Femur (tissue), 1 donor: ENCODE measurements around the gene AFF2.
"Not testable (repeated sequence)": the region's sequence is repeated elsewhere in the genome, so short reads cannot be mapped to it uniquely, and the experiment has no call there.

Experiments used
- DNase-seq: peaks from one replicate; pipeline ENCODE4 v3.0.0-alpha.2; 2017

The AFF2 gene

GRCh38 chrX:148649145-148649795 is 148.9 kb downstream of the AFF2 start:
- DNase-seq = no peak

DNA sequence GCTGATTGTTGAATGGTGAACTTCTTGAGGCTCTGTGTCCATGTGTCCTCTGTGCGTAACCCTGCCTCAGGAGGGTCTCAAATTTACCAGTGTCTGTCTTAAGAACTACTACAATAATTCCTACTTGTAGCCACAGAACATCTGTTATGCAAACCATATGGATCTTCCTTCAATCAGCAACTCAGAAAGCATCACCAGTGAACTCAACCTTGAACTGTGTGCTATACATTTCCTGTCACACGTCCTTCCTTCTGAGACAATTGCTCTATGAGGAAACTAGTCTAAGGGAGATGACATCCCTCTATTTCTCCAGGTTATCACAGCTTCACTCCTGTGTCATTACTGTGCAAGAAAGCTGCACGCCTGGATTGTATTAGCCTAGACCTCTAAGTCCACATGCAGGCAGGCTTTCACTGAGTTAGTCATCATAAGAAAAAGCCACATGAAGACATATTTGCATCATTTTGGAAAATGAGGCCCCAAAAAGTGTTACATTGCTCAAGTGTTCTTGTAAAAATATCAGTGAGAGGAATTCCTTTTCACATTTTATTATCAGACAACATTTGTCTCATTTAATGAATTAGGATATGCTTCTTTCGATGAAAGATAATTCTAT is 157.8 kb downstream of the AFF2 start:
- DNase-seq = no peak

DNA sequence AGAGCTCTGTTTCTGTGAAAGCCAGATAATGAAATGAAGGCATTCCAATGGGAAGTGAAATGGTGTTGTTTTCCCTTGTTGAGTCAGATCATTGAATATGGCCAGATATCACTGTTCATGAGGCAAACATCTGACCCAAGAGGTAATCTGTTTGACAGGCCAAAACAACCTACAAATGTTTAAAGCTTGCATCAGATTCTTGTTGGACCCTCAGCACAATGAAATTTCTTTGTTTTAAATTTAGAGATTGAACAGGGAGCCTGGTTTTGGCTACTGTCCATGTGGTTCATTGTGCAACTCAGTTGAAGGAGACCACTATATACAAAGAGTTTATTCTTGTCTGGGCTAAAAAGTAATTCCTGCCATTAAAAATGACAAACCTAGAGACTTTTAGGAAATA is 159.1 kb downstream of the AFF2 start:
- DNase-seq = no peak

DNA sequence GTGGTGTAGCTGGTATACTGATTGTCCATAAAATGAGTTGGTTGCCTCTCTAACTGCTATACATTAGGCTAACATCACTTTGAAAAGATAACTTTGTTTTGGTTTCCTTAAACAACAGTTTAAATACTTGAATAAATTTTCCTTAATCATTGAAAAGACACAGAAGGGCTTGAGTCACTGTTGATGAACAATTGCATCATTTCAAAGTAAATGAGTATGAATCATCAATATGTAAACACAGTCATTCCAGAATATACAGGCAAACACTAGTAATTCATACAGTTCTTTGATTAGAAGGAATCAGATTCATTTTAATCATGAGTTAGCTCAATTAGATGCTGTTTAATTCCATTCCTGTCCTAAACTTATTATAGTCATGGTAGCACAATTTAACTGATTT is 160.6 kb downstream of the AFF2 start:
- DNase-seq = no peak

DNA sequence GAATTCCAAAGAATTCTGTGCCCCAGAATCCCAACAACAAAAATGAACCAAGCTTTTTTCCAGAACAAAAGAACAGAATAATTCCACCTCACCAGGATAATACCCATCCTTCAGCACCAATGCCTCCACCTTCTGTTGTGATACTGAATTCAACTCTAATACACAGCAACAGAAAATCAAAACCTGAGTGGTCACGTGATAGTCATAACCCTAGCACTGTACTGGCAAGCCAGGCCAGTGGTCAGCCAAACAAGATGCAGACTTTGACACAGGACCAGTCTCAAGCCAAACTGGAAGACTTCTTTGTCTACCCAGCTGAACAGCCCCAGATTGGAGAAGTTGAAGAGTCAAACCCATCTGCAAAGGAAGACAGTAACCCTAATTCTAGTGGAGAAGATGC is 161.6 kb downstream of the AFF2 start:
- DNase-seq = no peak

DNA sequence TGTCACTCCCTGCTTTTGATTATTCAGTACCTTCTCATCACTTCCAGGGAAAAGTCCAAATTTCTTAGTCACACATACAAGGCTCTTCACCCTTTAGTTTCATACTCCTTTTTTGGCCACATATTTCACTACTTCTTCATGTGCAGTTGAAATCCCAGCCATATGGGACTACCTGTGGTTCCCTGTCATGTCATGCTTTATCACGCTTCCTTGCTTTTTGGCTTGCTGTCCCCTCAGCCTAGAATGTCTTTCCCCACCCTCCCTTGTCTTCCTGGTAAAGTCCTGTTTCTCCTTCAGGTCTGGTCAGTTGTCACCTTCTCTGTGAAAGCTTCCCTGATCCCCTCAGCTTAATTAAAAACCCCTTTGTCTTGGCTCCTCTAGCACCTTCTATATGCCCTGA is 163.8 kb downstream of the AFF2 start:
- DNase-seq = no peak

DNA sequence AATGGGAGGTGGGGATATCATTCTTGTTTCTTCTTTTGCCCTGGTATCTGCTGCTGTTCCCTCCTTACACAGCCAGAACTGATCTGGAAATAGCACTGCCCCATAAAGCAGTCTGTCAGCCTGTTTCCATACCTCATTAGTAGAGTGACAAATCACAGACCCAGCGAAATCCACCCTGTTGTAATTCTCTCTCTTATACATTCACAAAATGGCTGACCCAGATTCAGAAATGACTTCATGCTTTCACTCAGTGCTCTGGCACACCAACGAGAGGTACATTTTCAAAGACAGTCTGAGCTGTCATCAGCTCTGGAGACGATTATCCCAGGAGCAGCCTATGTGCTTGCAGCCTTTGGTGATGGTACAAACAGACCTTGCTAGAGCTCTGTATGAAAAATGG is 164.6 kb downstream of the AFF2 start:
- no peak for DNase-seq

GRCh38 chrX:148669175-148669574 is 168.8 kb downstream of the AFF2 start:
- DNase-seq = not testable (repeated sequence)

DNA sequence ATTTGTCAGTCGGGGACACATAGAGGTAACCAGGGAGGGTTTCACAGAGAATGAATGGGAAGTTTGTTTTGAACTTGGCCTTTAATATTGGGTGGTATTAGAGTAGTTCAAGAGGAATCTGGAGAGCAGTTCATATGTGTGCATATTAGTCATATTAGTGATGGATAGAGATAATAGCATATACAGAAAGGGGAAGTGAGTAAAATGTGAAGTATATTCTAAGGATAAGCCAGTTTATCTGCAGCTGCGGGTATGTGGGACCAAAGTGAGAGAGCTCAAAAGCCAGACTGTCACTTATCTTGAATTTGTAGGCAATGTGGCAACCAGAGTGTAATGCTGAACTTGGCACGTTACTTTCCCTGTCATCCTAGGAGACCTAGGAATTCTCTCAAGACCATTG is 169.9 kb downstream of the AFF2 start:
- no peak for DNase-seq

- no peak for DNase-seq
These were observed 172.1 kb downstream of the AFF2 start for GRCh38 chrX:148672517-148672916.

DNA sequence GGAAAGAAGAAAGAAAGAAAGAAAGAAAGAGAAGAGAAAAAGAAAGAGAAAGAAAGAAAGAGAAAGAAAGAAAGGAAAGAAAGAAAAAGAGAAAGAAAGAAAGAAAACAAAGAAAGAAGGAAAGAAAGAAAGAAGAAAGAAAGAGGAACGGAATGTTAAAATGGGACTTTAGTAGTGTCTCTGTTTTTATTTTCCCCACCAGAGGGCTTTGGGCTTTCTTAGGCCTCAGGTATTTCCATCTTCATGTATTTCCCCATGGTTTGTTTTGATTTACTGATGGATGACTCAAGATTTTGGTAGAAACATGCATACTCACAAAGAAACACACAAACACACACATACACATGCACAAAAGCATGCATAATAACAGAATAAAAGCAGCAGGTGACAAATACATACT is 181.2 kb downstream of the AFF2 start:
- DNase-seq = no peak

- DNase-seq = no peak
These were observed 181.8 kb downstream of the AFF2 start for GRCh38 chrX:148682206-148682605.

GRCh38 chrX:148691456-148691855 is 191.0 kb downstream of the AFF2 start:
- DNase-seq = no peak

DNA sequence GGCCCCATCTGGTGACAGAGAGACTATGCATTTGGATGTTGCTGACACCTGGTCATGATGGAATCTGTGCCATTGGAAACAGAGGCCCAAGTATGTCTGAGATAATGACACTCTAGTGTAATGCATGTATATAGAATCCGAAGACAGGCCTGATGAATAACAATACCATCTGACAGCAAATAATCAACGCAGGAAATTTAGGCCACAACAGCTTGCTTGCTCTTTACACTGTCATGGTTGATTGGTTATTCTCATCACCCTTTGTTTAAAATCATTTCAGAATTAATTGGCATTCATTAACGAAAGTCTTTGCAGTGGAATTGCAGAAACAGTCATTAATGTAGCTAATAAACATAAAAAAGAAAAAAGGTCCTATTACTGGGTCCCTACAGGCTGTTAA is 194.8 kb downstream of the AFF2 start:
- no peak for DNase-seq

DNA sequence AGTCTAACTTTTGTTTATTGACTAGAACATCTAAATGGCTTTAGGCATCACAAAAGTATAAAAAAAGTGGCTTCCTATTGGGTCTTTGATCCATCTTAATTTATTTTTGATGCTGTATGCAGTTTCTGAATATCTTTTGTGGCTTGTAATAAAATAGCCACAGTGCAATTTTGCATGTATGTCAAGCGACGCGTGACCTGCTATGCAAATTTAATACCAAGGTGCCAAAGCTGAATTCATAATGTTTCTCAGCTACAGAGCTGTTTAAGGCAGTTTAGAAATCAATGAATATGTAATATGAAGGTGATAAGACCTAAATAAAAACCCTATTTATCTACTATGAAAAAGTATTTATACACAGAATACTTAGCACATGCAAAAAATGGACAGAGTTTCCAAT is 197.8 kb downstream of the AFF2 start:
- DNase-seq = no peak

- no peak for DNase-seq
These were observed 199.6 kb downstream of the AFF2 start for GRCh38 chrX:148700021-148700420.

DNA sequence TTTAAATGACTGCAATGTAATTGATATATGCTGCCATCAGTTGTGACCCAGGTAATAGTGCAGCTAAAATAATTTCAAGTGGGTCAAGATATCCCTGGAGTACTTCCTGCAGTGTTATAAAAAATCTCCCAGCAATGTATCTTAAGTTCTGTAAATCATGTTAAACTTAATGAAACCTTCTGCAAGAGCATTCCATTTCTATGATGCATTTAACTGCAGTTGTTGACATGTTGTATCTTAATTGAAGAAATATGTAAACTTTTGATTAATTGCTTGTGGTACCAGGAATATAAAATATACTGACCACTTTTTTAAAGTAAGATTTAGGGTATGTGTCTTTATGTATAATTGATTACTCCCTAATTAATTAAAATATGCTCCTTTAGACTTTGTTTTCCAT is 213.6 kb downstream of the AFF2 start:
- no peak for DNase-seq

GRCh38 chrX:148715361-148715760 is 214.9 kb downstream of the AFF2 start:
- DNase-seq = no peak

DNA sequence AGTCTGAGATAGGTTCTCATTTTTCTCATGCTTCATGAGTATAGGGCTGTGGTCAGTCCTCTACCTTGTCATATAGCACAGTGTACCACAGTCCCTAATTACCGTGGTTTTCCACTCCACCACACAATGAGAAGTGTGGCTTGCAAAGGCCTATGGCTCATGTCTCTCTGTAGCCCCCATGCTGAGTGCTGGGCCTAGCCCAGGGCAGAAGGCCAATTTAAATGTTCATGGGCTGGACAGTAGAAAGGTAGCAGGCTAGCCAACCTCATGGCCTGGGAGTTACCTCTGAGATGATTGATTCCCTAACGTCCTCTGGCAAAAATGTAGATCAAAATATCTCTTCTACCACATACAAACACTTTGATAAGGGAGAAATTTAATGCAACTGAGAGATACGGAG is 222.5 kb downstream of the AFF2 start:
- no peak for DNase-seq

- no peak for DNase-seq
These were observed 223.1 kb downstream of the AFF2 start for GRCh38 chrX:148723551-148723950.

DNA sequence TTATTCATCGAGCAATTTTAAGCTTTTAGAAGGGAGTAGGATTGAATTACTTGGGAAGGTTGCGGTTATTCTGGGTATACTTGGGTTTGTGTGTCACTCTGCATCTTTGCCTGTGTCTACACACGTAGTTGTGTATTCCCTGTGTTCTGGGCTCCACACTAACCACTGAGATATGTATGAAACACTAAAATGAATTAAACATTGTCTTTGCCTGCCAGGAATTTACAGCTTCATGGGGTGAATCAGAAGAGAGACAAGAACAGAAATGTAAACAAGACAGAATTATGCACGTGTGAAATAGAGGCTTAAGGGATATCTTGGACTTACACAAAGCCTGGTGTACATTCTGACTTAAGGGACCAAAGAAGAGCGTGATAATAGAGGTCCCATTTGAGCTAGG is 228.5 kb downstream of the AFF2 start:
- DNase-seq = no peak

DNA sequence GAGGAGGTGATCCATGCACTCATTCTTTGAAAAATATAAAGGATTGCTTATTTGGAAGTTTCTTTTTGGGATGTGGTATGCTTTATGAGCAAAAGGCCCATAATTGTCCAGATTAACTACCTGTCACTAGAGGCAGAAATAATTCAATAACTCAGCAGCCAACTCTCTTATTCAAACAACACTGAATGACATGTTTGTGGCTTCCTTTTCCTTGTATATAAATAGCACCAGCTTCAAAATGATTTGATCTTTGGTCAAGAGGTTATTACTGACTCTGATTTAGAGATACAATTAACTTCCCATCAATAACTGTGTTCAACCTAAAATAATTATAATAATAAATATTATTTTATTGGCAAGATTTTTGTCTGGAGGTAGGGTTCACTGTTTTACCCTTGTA is 232.3 kb downstream of the AFF2 start:
- DNase-seq = no peak

DNA sequence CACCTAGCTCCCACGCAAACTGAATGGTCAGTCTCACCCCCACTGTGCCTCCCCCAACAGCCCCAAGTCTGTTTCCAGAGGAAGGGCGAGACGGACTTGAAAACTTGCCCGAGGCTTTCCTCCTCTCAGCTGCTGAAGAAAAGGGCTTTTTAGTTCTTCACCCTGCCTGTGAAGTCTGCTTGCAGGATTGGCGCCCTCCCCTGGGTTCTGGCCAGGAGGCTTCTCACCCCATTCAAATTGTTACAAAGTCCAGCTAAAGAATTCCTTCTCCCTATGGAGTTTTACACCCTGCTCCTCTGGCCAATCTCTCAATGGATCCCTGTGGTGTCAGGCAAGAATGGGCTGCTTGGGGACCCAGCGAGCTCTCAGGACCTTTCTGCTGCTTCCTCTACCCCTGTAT is 241.0 kb downstream of the AFF2 start:
- DNase-seq = peak; percentile 23

GRCh38 chrX:148755111-148755510 is 254.7 kb downstream of the AFF2 start:
- DNase-seq = no peak

GRCh38 chrX:148763896-148764295 is 263.5 kb downstream of the AFF2 start:
- DNase-seq = no peak
